Measurements from ENCODE around the gene ADAMTS2. TPM values are rescaled to one million over a fixed set of nuclear protein-coding genes. Genes with fewer than 3 reads are reported as not detected.

The ADAMTS2 gene
- 26.0 and 27.6 TPM in 2 replicates for polyA plus RNA-seq (2013)

GRCh38 chr5:179345433-179346321 lies at the start of gene ADAMTS2:
Gene ADAMTS2, minus strand, starts transcription at chr5:179345461. Its CDS starts 133 bp downstream, at chr5:179345328.
- H3K79me1 ChIP-seq (ENCODE audit: low read length): peaks cover 13% of the 10 kb centered on the region
- H2BK5ac ChIP-seq (ENCODE audit: low read depth, low read length, poor library complexity): peak within 1 kb of the TSS; percentile 53
- H2AFZ ChIP-seq (ENCODE audit: insufficient read depth, low read length, poor library complexity): peak within 1 kb of the TSS; percentile 40
- peak within 1 kb of the TSS; percentile 39 for H2AK5ac ChIP-seq (ENCODE audit: low read length)
- peak within 1 kb of the TSS; percentile 18 for H3K14ac ChIP-seq (ENCODE audit: low read length)
- H2BK120ac ChIP-seq (ENCODE audit: insufficient read depth, low read length, poor library complexity): no peak within 1 kb of the TSS
- H3K27me3 ChIP-seq (ENCODE audit: insufficient read depth, low read length): peaks cover 11% of the 10 kb centered on the region
- H3K4me2 ChIP-seq (ENCODE audit: low read length): peak within 1 kb of the TSS; percentile 63
- H3K18ac ChIP-seq (ENCODE audit: low read length): peak within 1 kb of the TSS; percentile 67
- peak within 1 kb of the TSS; percentile 80 for H3K4me3 ChIP-seq (ENCODE audit: low read depth, low read length)
- H4K91ac ChIP-seq (ENCODE audit: low read depth, low read length): peak within 1 kb of the TSS; percentile 77
- H3K4me1 ChIP-seq (ENCODE audit: control insufficient read depth in 1 of 2, insufficient read depth in 2 of 2, low read length in 2 of 2): peaks cover 8 to 22% of the 10 kb centered on the region in 2 experiments
- peaks cover 3% of the 10 kb centered on the region for H3K79me2 ChIP-seq (ENCODE audit: control insufficient read depth, insufficient read depth, low read length, poor library complexity)
- H3K27ac ChIP-seq (ENCODE audit: low read depth, low read length): no peak within 1 kb of the TSS
- H3K9me3 ChIP-seq (ENCODE audit: insufficient read depth, low read depth, low read length): peaks cover 4% of the 10 kb centered on the region
- DNase-seq: peak in 1 of 2 donors; percentile 33
- no peak within 1 kb of the TSS for H3K4ac ChIP-seq (ENCODE audit: low read depth, low read length)
- peak within 1 kb of the TSS; percentile 54 for H4K8ac ChIP-seq (ENCODE audit: low read depth, low read length)
- no CpG with 5 or more reads among the region's 67 CpGs for WGBS (ENCODE audit: extremely low coverage, insufficient coverage, insufficient read length)
- no peak within 1 kb of the TSS for H3K23ac ChIP-seq (ENCODE audit: low read length)
- peaks cover 0 to 5% of the 10 kb centered on the region in 2 experiments for H3K36me3 ChIP-seq (ENCODE audit: control insufficient read depth in 1 of 2, insufficient read depth in 2 of 2, low read length in 2 of 2)
- peak within 1 kb of the TSS; percentile 26 for H4K12ac ChIP-seq (ENCODE audit: low read depth, low read length)
- H3K9ac ChIP-seq (ENCODE audit: low read length): peak within 1 kb of the TSS; percentile 1
- H2BK12ac ChIP-seq (ENCODE audit: low read length): peak within 1 kb of the TSS; percentile 3

GRCh38 chr5:179393078-179393477 lies 47.8 kb upstream of the ADAMTS2 start:
- Histone ChIP-seq H3K4me3 (ENCODE audit: low read depth, low read length) (no peak overlapping the region), H4K91ac (ENCODE audit: low read depth, low read length) (no peak overlapping the region), H3K18ac (ENCODE audit: low read length) (no peak overlapping the region), H3K36me3 (ENCODE audit: control insufficient read depth in 1 of 2, insufficient read depth in 2 of 2, low read length in 2 of 2) (peaks cover 0 to 2% of the 10 kb centered on the region in 2 experiments), H3K9me3 (ENCODE audit: insufficient read depth, low read depth, low read length) (peaks cover 15% of the 10 kb centered on the region), H3K79me2 (ENCODE audit: control insufficient read depth, insufficient read depth, low read length, poor library complexity) (no peaks in the 10 kb centered on the region), H4K12ac (ENCODE audit: low read depth, low read length) (no peak overlapping the region), H2BK12ac (ENCODE audit: low read length) (no peak overlapping the region), H3K14ac (ENCODE audit: low read length) (no peak overlapping the region), H3K4me2 (ENCODE audit: low read length) (no peak overlapping the region), H3K4ac (ENCODE audit: low read depth, low read length) (no peak overlapping the region), H3K23ac (ENCODE audit: low read length) (no peak overlapping the region), H3K27me3 (ENCODE audit: insufficient read depth, low read length) (no peaks in the 10 kb centered on the region), H3K79me1 (ENCODE audit: low read length) (no peaks in the 10 kb centered on the region), H2BK120ac (ENCODE audit: insufficient read depth, low read length, poor library complexity) (no peak overlapping the region), H3K9ac (ENCODE audit: low read length) (no peak overlapping the region), H2AFZ (ENCODE audit: insufficient read depth, low read length, poor library complexity) (no peak overlapping the region), H2BK5ac (ENCODE audit: low read depth, low read length, poor library complexity) (no peak overlapping the region), H3K27ac (ENCODE audit: low read depth, low read length) (no peak overlapping the region), H3K4me1 (ENCODE audit: control insufficient read depth in 1 of 2, insufficient read depth in 2 of 2, low read length in 2 of 2) (no peaks in the 10 kb centered on the region), H2AK5ac (ENCODE audit: low read length) (no peak overlapping the region), H4K8ac (ENCODE audit: low read depth, low read length) (no peak overlapping the region)
- peak; percentile 78 to 86 for DNase-seq
- no CpG with 5 or more reads among the region's 4 CpGs for WGBS (ENCODE audit: extremely low coverage, insufficient coverage, insufficient read length)

- no peak overlapping the region for H2BK120ac ChIP-seq (ENCODE audit: insufficient read depth, low read length, poor library complexity)
- H4K91ac ChIP-seq (ENCODE audit: low read depth, low read length): no peak overlapping the region
- no peak overlapping the region for H2BK12ac ChIP-seq (ENCODE audit: low read length)
- H3K14ac ChIP-seq (ENCODE audit: low read length): no peak overlapping the region
- no peaks in the 10 kb centered on the region for H3K79me2 ChIP-seq (ENCODE audit: control insufficient read depth, insufficient read depth, low read length, poor library complexity)
- no peaks in the 10 kb centered on the region for H3K36me3 ChIP-seq (ENCODE audit: control insufficient read depth in 1 of 2, insufficient read depth in 2 of 2, low read length in 2 of 2)
- H4K8ac ChIP-seq (ENCODE audit: low read depth, low read length): no peak overlapping the region
- H3K27ac ChIP-seq (ENCODE audit: low read depth, low read length): no peak overlapping the region
- no peaks in the 10 kb centered on the region for H3K4me1 ChIP-seq (ENCODE audit: control insufficient read depth in 1 of 2, insufficient read depth in 2 of 2, low read length in 2 of 2)
- no peak overlapping the region for H4K12ac ChIP-seq (ENCODE audit: low read depth, low read length)
- no peak overlapping the region for H2AK5ac ChIP-seq (ENCODE audit: low read length)
- DNase-seq: no peak
- peaks cover 13% of the 10 kb centered on the region for H3K9me3 ChIP-seq (ENCODE audit: insufficient read depth, low read depth, low read length)
- no peak overlapping the region for H2BK5ac ChIP-seq (ENCODE audit: low read depth, low read length, poor library complexity)
- no peak overlapping the region for H3K4me3 ChIP-seq (ENCODE audit: low read depth, low read length)
- no peaks in the 10 kb centered on the region for H3K79me1 ChIP-seq (ENCODE audit: low read length)
- H2AFZ ChIP-seq (ENCODE audit: insufficient read depth, low read length, poor library complexity): no peak overlapping the region
- no peak overlapping the region for H3K23ac ChIP-seq (ENCODE audit: low read length)
- no peak overlapping the region for H3K18ac ChIP-seq (ENCODE audit: low read length)
- H3K4me2 ChIP-seq (ENCODE audit: low read length): no peak overlapping the region
- no peaks in the 10 kb centered on the region for H3K27me3 ChIP-seq (ENCODE audit: insufficient read depth, low read length)
- no CpG with 5 or more reads among the region's 19 CpGs for WGBS (ENCODE audit: extremely low coverage, insufficient coverage, insufficient read length)
- H3K4ac ChIP-seq (ENCODE audit: low read depth, low read length): no peak overlapping the region
- peak overlapping the region; percentile 71 for H3K9ac ChIP-seq (ENCODE audit: low read length)
Observed at GRCh38 chr5:179387151-179388110, 42.2 kb upstream of the ADAMTS2 start.

DNA sequence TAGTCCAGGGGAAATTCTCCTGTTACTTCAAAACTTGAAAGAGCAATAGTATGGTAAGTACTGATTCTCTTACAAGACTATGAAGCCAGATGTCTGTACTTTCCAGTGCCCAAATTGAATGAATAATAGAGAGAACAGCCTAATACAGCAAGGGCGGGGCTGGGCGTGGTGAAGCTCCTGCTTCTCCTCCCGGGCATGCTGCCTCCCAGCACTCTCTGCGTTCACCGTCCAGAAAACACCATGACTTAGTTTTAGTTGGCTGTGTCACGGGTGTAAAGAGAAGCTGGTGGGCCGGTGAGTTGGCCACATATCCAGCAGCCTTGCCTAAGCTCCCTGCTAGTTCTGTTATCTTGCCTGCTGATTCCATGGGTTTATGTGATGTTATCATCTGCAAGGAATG lies 40.7 kb upstream of the ADAMTS2 start:
- H4K91ac ChIP-seq (ENCODE audit: low read depth, low read length): no peak overlapping the region
- no peak overlapping the region for H3K4ac ChIP-seq (ENCODE audit: low read depth, low read length)
- no peak overlapping the region for H3K18ac ChIP-seq (ENCODE audit: low read length)
- H3K4me3 ChIP-seq (ENCODE audit: low read depth, low read length): no peak overlapping the region
- H4K12ac ChIP-seq (ENCODE audit: low read depth, low read length): no peak overlapping the region
- H3K4me1 ChIP-seq (ENCODE audit: control insufficient read depth in 1 of 2, insufficient read depth in 2 of 2, low read length in 2 of 2): no peaks in the 10 kb centered on the region
- H3K4me2 ChIP-seq (ENCODE audit: low read length): no peak overlapping the region
- H4K8ac ChIP-seq (ENCODE audit: low read depth, low read length): no peak overlapping the region
- no peak overlapping the region for H3K27ac ChIP-seq (ENCODE audit: low read depth, low read length)
- H2AK5ac ChIP-seq (ENCODE audit: low read length): no peak overlapping the region
- no peak for DNase-seq
- no peaks in the 10 kb centered on the region for H3K79me1 ChIP-seq (ENCODE audit: low read length)
- H2BK5ac ChIP-seq (ENCODE audit: low read depth, low read length, poor library complexity): no peak overlapping the region
- no peak overlapping the region for H3K23ac ChIP-seq (ENCODE audit: low read length)
- H3K79me2 ChIP-seq (ENCODE audit: control insufficient read depth, insufficient read depth, low read length, poor library complexity): no peaks in the 10 kb centered on the region
- WGBS (ENCODE audit: extremely low coverage, insufficient coverage, insufficient read length): no CpG with 5 or more reads among the region's 7 CpGs
- no peak overlapping the region for H3K14ac ChIP-seq (ENCODE audit: low read length)
- H2BK120ac ChIP-seq (ENCODE audit: insufficient read depth, low read length, poor library complexity): no peak overlapping the region
- no peak overlapping the region for H3K9ac ChIP-seq (ENCODE audit: low read length)
- H3K36me3 ChIP-seq (ENCODE audit: control insufficient read depth in 1 of 2, insufficient read depth in 2 of 2, low read length in 2 of 2): no peaks in the 10 kb centered on the region
- no peak overlapping the region for H2AFZ ChIP-seq (ENCODE audit: insufficient read depth, low read length, poor library complexity)
- no peak overlapping the region for H2BK12ac ChIP-seq (ENCODE audit: low read length)
- H3K9me3 ChIP-seq (ENCODE audit: insufficient read depth, low read depth, low read length): peaks cover 13% of the 10 kb centered on the region
- H3K27me3 ChIP-seq (ENCODE audit: insufficient read depth, low read length): no peaks in the 10 kb centered on the region
